HAP-1 (cell line): Measurements from ENCODE around the gene KCNN3.

Source experiments
- DNase-seq, 2 experiments: peaks; one replicate each; pipeline ENCODE4 v3.0.0-alpha.2; 2016 to 2020; ENCODE audit warnings: low spot score in 2 of 2
- H3K27me3 ChIP-seq: fragments of 250-450 bp; sonication (Bioruptor Pico); 2 replicates; pipeline ENCODE4 v1.5.1; 2020; ENCODE audit warnings: low read depth, mild to moderate bottlenecking, moderate library complexity
- H3K36me3 ChIP-seq: fragments of 250-450 bp; sonication (Bioruptor Pico); replicated peaks from 2 replicates; pipeline ENCODE4 v1.5.1; 2020; ENCODE audit warnings: mild to moderate bottlenecking
- H3K4me1 ChIP-seq: fragments of 250-450 bp; sonication (Bioruptor Pico); 2 replicates; pipeline ENCODE4 v1.5.1; 2020; ENCODE audit warnings: mild to moderate bottlenecking
- H3K4me3 ChIP-seq: fragments of 250-450 bp; sonication (Bioruptor Pico); 2 replicates; pipeline ENCODE4 v1.5.1; 2020; ENCODE audit warnings: mild to moderate bottlenecking, moderate library complexity
- H3K9me3 ChIP-seq: fragments of 250-450 bp; sonication (Bioruptor Pico); 2 replicates; pipeline ENCODE4 v1.5.1; 2020; ENCODE audit warnings: mild to moderate bottlenecking, moderate library complexity
- in situ Hi-C: fragments of 300-500 bp; cut with MboI; formaldehyde crosslinking; loops from 3 replicates; pipeline ENCODE4 v1.14.3; 2020; ENCODE audit warnings: low sequenced_read_pairs, inconsistent platforms, mixed read lengths

Gene KCNN3

GRCh38 chr1:154888757-154889156 is 18.7 kb upstream of the KCNN3 start:
- H3K4me1 ChIP-seq, result peaks cover 9% of the 10 kb centered on the region
- no peaks in the 10 kb centered on the region for H3K36me3 ChIP-seq
- no peaks in the 10 kb centered on the region for H3K9me3 ChIP-seq
- H3K27me3 ChIP-seq, result no peaks in the 10 kb centered on the region
- DNase-seq, result no peak
- in situ Hi-C loops, result loop anchor here (10.0 kb wide), 1 partner anchor 224 kb away; no protein-coding TSS in a partner anchor
- H3K4me3 ChIP-seq, result no peak overlapping the region

GRCh38 chr1:154886281-154887015 is 16.4 kb upstream of the KCNN3 start:
- in situ Hi-C loops, result loop anchor here (10.0 kb wide), 1 partner anchor 222 kb away; no protein-coding TSS in a partner anchor
- Histone ChIP-seq H3K27me3 (no peaks in the 10 kb centered on the region), H3K4me3 (no peak overlapping the region), H3K36me3 (no peaks in the 10 kb centered on the region), H3K9me3 (no peaks in the 10 kb centered on the region), H3K4me1 (peaks cover 9% of the 10 kb centered on the region)
- DNase-seq, result no peak

GRCh38 chr1:154884869-154885701 is 15.0 kb upstream of the KCNN3 start:
- H3K27me3 ChIP-seq, result no peaks in the 10 kb centered on the region
- peaks cover 9% of the 10 kb centered on the region for H3K4me1 ChIP-seq
- no peak overlapping the region for H3K4me3 ChIP-seq
- in situ Hi-C loops, result loop anchor here (10.0 kb wide), 1 partner anchor 220 kb away; no protein-coding TSS in a partner anchor
- H3K36me3 ChIP-seq, result no peaks in the 10 kb centered on the region
- DNase-seq, result no peak
- no peaks in the 10 kb centered on the region for H3K9me3 ChIP-seq

- no peaks in the 10 kb centered on the region for H3K27me3 ChIP-seq
- peaks cover 9% of the 10 kb centered on the region for H3K4me1 ChIP-seq
- no peak overlapping the region for H3K4me3 ChIP-seq
- no peaks in the 10 kb centered on the region for H3K36me3 ChIP-seq
- in situ Hi-C loops, result loop anchor here (10.0 kb wide), 1 partner anchor 219 kb away; no protein-coding TSS in a partner anchor
- DNase-seq, result no peak
- H3K9me3 ChIP-seq, result no peaks in the 10 kb centered on the region
Observed at GRCh38 chr1:154883919-154884868, 14.1 kb upstream of the KCNN3 start.

- in situ Hi-C loops, result loop anchor here (10.0 kb wide), 1 partner anchor 217 kb away; no protein-coding TSS in a partner anchor
- no peaks in the 10 kb centered on the region for H3K27me3 ChIP-seq
- peaks cover 9% of the 10 kb centered on the region for H3K4me1 ChIP-seq
- H3K36me3 ChIP-seq, result no peaks in the 10 kb centered on the region
- H3K4me3 ChIP-seq, result no peak overlapping the region
- no peak for DNase-seq
- H3K9me3 ChIP-seq, result no peaks in the 10 kb centered on the region
Observed at GRCh38 chr1:154881820-154882535, 11.9 kb upstream of the KCNN3 start.

- Histone ChIP-seq H3K4me3 (no peak overlapping the region), H3K36me3 (no peaks in the 10 kb centered on the region), H3K9me3 (no peaks in the 10 kb centered on the region), H3K4me1 (peaks cover 5% of the 10 kb centered on the region; the same call in 1 of the 2 replicates), H3K27me3 (no peaks in the 10 kb centered on the region)
- no peak for DNase-seq
- in situ Hi-C loops, result loop anchor here (10.0 kb wide), 1 partner anchor 216 kb away; no protein-coding TSS in a partner anchor
Observed at GRCh38 chr1:154880671-154881070, 10.6 kb upstream of the KCNN3 start.

- H3K27me3 ChIP-seq, result no peaks in the 10 kb centered on the region
- no peak for DNase-seq
- H3K4me1 ChIP-seq, result no peaks in the 10 kb centered on the region
- H3K9me3 ChIP-seq, result no peaks in the 10 kb centered on the region
- no peaks in the 10 kb centered on the region for H3K36me3 ChIP-seq
- H3K4me3 ChIP-seq, result no peak overlapping the region
- in situ Hi-C loops, result loop anchor here (5.0 kb wide), 1 partner anchor 317 kb away; no protein-coding TSS in a partner anchor
Observed at GRCh38 chr1:154879038-154879421, 8.9 kb upstream of the KCNN3 start.

GRCh38 chr1:154878371-154879037 is 8.4 kb upstream of the KCNN3 start:
- Histone ChIP-seq H3K27me3 (no peaks in the 10 kb centered on the region), H3K4me1 (no peaks in the 10 kb centered on the region), H3K4me3 (no peak overlapping the region), H3K9me3 (no peaks in the 10 kb centered on the region), H3K36me3 (no peaks in the 10 kb centered on the region)
- in situ Hi-C loops, result loop anchor here (5.0 kb wide), 1 partner anchor 316 kb away; no protein-coding TSS in a partner anchor
- DNase-seq, result peak; percentile 73 to 88

GRCh38 chr1:154877370-154877974 is 7.4 kb upstream of the KCNN3 start:
- no peaks in the 10 kb centered on the region for H3K9me3 ChIP-seq
- no peaks in the 10 kb centered on the region for H3K36me3 ChIP-seq
- in situ Hi-C loops, result loop anchor here (5.0 kb wide), 1 partner anchor 315 kb away; no protein-coding TSS in a partner anchor
- H3K4me3 ChIP-seq, result no peak overlapping the region
- no peaks in the 10 kb centered on the region for H3K4me1 ChIP-seq
- H3K27me3 ChIP-seq, result no peaks in the 10 kb centered on the region
- no peak for DNase-seq

GRCh38 chr1:154876842-154877369 is 6.8 kb upstream of the KCNN3 start:
- in situ Hi-C loops, result loop anchor here (5.0 kb wide), 1 partner anchor 315 kb away; no protein-coding TSS in a partner anchor
- Histone ChIP-seq H3K4me3 (no peak overlapping the region), H3K27me3 (no peaks in the 10 kb centered on the region)

GRCh38 chr1:154874465-154874864 is 4.4 kb upstream of the KCNN3 start:
- Histone ChIP-seq H3K4me3 (no peak overlapping the region), H3K27me3 (no peaks in the 10 kb centered on the region), H3K9me3 (no peaks in the 10 kb centered on the region), H3K4me1 (peaks cover 6% of the 10 kb centered on the region), H3K36me3 (no peaks in the 10 kb centered on the region)
- no peak for DNase-seq
- in situ Hi-C loops, result no loop called here

More at GRCh38 chr1:154876842-154877369, 6.8 kb upstream of the KCNN3 start:
- Histone ChIP-seq H3K4me1 (no peaks in the 10 kb centered on the region), H3K36me3 (no peaks in the 10 kb centered on the region), H3K9me3 (no peaks in the 10 kb centered on the region)
- no peak for DNase-seq
